Measurements from ENCODE around the gene GTF2E1.
A peak's percentile ranks its signal among the peaks of the same experiment; 100 is the strongest.
"Not testable (repeated sequence)": the region's sequence is repeated elsewhere in the genome, so short reads cannot be mapped to it uniquely, and the experiment has no call there.

GTF2E1 gene

GRCh38 chr3:120752230-120752629 lies 9.7 kb downstream of the GTF2E1 start:
- no peak for FAIRE-seq
- no peak for DNase-seq (ENCODE audit: extremely low spot score, insufficient read length, low read depth)

GRCh38 chr3:120752865-120753264 lies 10.3 kb downstream of the GTF2E1 start:
- FAIRE-seq, result no peak
- no peak for DNase-seq (ENCODE audit: extremely low spot score, insufficient read length, low read depth)

GRCh38 chr3:120753810-120754209 lies 11.3 kb downstream of the GTF2E1 start:
- FAIRE-seq (no peak), DNase-seq (ENCODE audit: extremely low spot score, insufficient read length, low read depth) (no peak)

GRCh38 chr3:120756061-120756460 lies 13.5 kb downstream of the GTF2E1 start:
- DNase-seq (ENCODE audit: extremely low spot score, insufficient read length, low read depth) (no peak), FAIRE-seq (no peak)

- not testable (repeated sequence) for DNase-seq (ENCODE audit: extremely low spot score, insufficient read length, low read depth); FAIRE-seq
These were observed 16.0 kb downstream of the GTF2E1 start for GRCh38 chr3:120758551-120758950.

- FAIRE-seq (no peak), DNase-seq (ENCODE audit: extremely low spot score, insufficient read length, low read depth) (no peak)
These were observed 20.1 kb downstream of the GTF2E1 start for GRCh38 chr3:120762615-120763014.

GRCh38 chr3:120763601-120764000 lies 21.1 kb downstream of the GTF2E1 start:
- DNase-seq (ENCODE audit: extremely low spot score, insufficient read length, low read depth) (no peak), FAIRE-seq (peak; percentile 36)

- no peak for DNase-seq (ENCODE audit: extremely low spot score, insufficient read length, low read depth)
- FAIRE-seq, result peak; percentile 35
These were observed 21.7 kb downstream of the GTF2E1 start for GRCh38 chr3:120764206-120764605.

GRCh38 chr3:120765830-120766493 lies 23.4 kb downstream of the GTF2E1 start:
- DNase-seq (ENCODE audit: extremely low spot score, insufficient read length, low read depth) (no peak), FAIRE-seq (peak; percentile 78)

GRCh38 chr3:120766576-120766975 lies 24.0 kb downstream of the GTF2E1 start:
- DNase-seq (ENCODE audit: extremely low spot score, insufficient read length, low read depth), result no peak
- FAIRE-seq, result no peak

GRCh38 chr3:120767106-120767505 lies 24.6 kb downstream of the GTF2E1 start:
- no peak for FAIRE-seq
- no peak for DNase-seq (ENCODE audit: extremely low spot score, insufficient read length, low read depth)

GRCh38 chr3:120769436-120769835 lies 26.9 kb downstream of the GTF2E1 start:
- FAIRE-seq (no peak), DNase-seq (ENCODE audit: extremely low spot score, insufficient read length, low read depth) (no peak)

GRCh38 chr3:120770891-120771290 lies 28.3 kb downstream of the GTF2E1 start:
- DNase-seq (ENCODE audit: extremely low spot score, insufficient read length, low read depth) (no peak), FAIRE-seq (peak; percentile 15)

- DNase-seq (ENCODE audit: extremely low spot score, insufficient read length, low read depth), result no peak
- FAIRE-seq, result no peak
These were observed 29.5 kb downstream of the GTF2E1 start for GRCh38 chr3:120772081-120772480.

GRCh38 chr3:120773932-120774331 lies 31.4 kb downstream of the GTF2E1 start:
- FAIRE-seq, result no peak
- no peak for DNase-seq (ENCODE audit: extremely low spot score, insufficient read length, low read depth)

- DNase-seq (ENCODE audit: extremely low spot score, insufficient read length, low read depth), result no peak
- peak; percentile 24 for FAIRE-seq
These were observed 32.9 kb downstream of the GTF2E1 start for GRCh38 chr3:120775411-120775810.

GRCh38 chr3:120778776-120779175 lies 36.2 kb downstream of the GTF2E1 start:
- DNase-seq (ENCODE audit: extremely low spot score, insufficient read length, low read depth), result no peak
- no peak for FAIRE-seq

- FAIRE-seq, result peak; percentile 93
- DNase-seq (ENCODE audit: extremely low spot score, insufficient read length, low read depth), result peak; percentile 25
These were observed 38.4 kb downstream of the GTF2E1 start for GRCh38 chr3:120780977-120781376.

GRCh38 chr3:120785832-120786231 lies 43.3 kb downstream of the GTF2E1 start:
- not testable (repeated sequence) for DNase-seq (ENCODE audit: extremely low spot score, insufficient read length, low read depth)

GRCh38 chr3:120791010-120791409 lies 48.5 kb downstream of the GTF2E1 start:
- DNase-seq (ENCODE audit: extremely low spot score, insufficient read length, low read depth) (no peak), FAIRE-seq (no peak)

More at GRCh38 chr3:120785832-120786231, 43.3 kb downstream of the GTF2E1 start:
- FAIRE-seq, result peak; percentile 87

GRCh38 chr3:120791913-120792312 lies 49.4 kb downstream of the GTF2E1 start:
- FAIRE-seq (no peak), DNase-seq (ENCODE audit: extremely low spot score, insufficient read length, low read depth) (no peak)

- DNase-seq (ENCODE audit: extremely low spot score, insufficient read length, low read depth) (no peak), FAIRE-seq (no peak)
These were observed 51.1 kb downstream of the GTF2E1 start for GRCh38 chr3:120793601-120794000.
